Small intestine (tissue), 7 donors: Measurements from ENCODE around the gene CAPRIN2. TPM values are rescaled to one million over a fixed set of nuclear protein-coding genes. Genes with fewer than 3 reads are reported as not detected.

Experiments
- DNase-seq, 2 donors: peaks; one replicate each; pipeline versions ENCODE4 v3.0.0 to v3.0.0-alpha.2; 2013
- FAIRE-seq: peaks from 2 replicates; lab custom pipeline; 2012; peaks lifted over from hg19 to GRCh38; lab: Jason Lieb, UNC
- H3K27ac ChIP-seq, 3 donors: one replicate each; pipeline ENCODE4 v1.5.1; 2013; ENCODE audit warnings: low read length in 2 of 3, mild to moderate bottlenecking in 2 of 3, control low read depth in 1 of 3, inconsistent platforms in 1 of 3, low read depth in 1 of 3, moderate library complexity in 1 of 3
- H3K27me3 ChIP-seq, 3 donors: one replicate each; pipeline ENCODE4 v1.6.1; 2013; ENCODE audit warnings: low read length in 3 of 3, inconsistent platforms in 1 of 3; ENCODE audit not compliant: control insufficient read depth in 3 of 3, insufficient read depth in 3 of 3
- H3K36me3 ChIP-seq, 3 donors: one replicate each; pipeline ENCODE4 v1.6.1; 2013; ENCODE audit warnings: low read length in 3 of 3, inconsistent platforms in 1 of 3, low read depth in 1 of 3, mild to moderate bottlenecking in 1 of 3, moderate library complexity in 1 of 3; ENCODE audit not compliant: control insufficient read depth in 3 of 3, insufficient read depth in 2 of 3
- H3K4me1 ChIP-seq, 3 donors: one replicate each; pipeline ENCODE4 v1.6.1; 2013; ENCODE audit warnings: low read length in 2 of 3, inconsistent platforms in 1 of 3, low read depth in 1 of 3, mild to moderate bottlenecking in 1 of 3, moderate library complexity in 1 of 3; ENCODE audit not compliant: control insufficient read depth in 3 of 3, insufficient read depth in 2 of 3
- H3K4me3 ChIP-seq, 3 donors: one replicate each; pipeline ENCODE4 v1.5.1; 2013; ENCODE audit warnings: low read length in 3 of 3, control low read depth in 1 of 3, inconsistent platforms in 1 of 3, low read depth in 1 of 3, mild to moderate bottlenecking in 1 of 3, moderate library complexity in 1 of 3
- H3K9me3 ChIP-seq, 2 donors: one replicate each; pipeline ENCODE4 v1.6.1; 2013; ENCODE audit warnings: low read depth in 1 of 2, low read length in 1 of 2; ENCODE audit not compliant: control insufficient read depth in 2 of 2, insufficient read depth in 1 of 2
- WGBS, 3 donors: extraction: QIAGEN DNeasy Blood & Tissue Kit; methylation state at CpG; one replicate each; pipeline ENCODE4 v1.1.7; 2013; 5-methylcytosine and 5-hydroxymethylcytosine counted together
- polyA plus RNA-seq, 4 donors: library from polyadenylated mRNA; stranded (reverse) in 3 of 4; unstranded in 1 of 4; fragments of 200-250 nt in 3 of 4; fragments of 120-200 nt in 1 of 4; gene quantifications; one replicate each; pipeline versions ENCODE4 v1.2.1 to v1.2.3, GENCODE V29; 2013
- donor health status: healthy with polysubstance abuse.
- donor health status: control.
- donor health status: control.
- donor health status: Bipolar disorder and iron deficiency.
- donor health status: healthy.

The CAPRIN2 gene
- polyA plus RNA-seq, 4 donors = 6.0 to 18.8 (median 8.8) TPM

GRCh38 chr12:30706476-30706875, 48.3 kb downstream of the CAPRIN2 start:
- no peaks in the 10 kb centered on the region for H3K4me1 ChIP-seq
- H3K36me3 ChIP-seq = peaks cover 0 to 3% (median 2%) of the 10 kb centered on the region in 3 donors
- FAIRE-seq (no peak), DNase-seq (peak in 1 of 2 donors; percentile 26)
- H3K27ac ChIP-seq = no peak overlapping the region
- no peaks in the 10 kb centered on the region for H3K27me3 ChIP-seq
- no peak overlapping the region for H3K4me3 ChIP-seq
- H3K9me3 ChIP-seq = no peaks in the 10 kb centered on the region
- WGBS, 3 donors = 43 to 75% (median 74%) methylated on average over 2 of the region's 2 CpGs

GRCh38 chr12:30701056-30701455, 53.7 kb downstream of the CAPRIN2 start:
- no peak overlapping the region for H3K4me3 ChIP-seq
- DNase-seq = no peak
- FAIRE-seq = no peak

DNA sequence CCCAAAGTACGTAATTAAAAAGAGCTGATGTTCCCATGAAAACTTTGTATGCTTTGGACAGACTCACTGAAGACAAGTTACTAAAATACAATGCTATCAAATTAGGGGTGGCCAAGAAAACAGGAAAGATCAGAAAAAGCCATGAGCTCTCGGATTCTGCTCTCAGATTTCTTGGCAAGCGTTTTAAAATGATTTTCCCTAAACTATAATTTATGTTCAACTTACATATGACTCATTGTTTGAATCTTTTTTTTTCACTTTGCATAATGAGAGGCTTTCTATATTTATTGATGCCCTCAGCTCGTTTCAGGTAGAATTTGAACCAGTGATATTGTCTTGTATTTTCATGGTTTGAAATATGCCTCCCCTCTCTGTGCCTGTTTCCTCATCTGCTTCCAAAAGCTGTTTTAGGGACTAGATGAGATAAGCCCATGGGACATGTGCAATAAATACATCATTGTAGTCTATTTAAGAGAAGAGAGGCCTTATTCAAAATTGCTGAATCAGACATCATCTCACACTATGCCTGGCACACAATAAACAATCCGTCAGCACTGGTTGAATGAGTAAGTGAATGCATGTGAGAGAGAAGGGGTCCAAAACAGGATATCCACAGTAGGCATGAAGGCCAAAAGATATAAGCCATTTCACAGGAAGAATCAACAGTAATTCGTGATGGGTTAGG, 54.4 kb downstream of the CAPRIN2 start:
- no peak overlapping the region for H3K4me3 ChIP-seq
- H3K4me1 ChIP-seq = no peaks in the 10 kb centered on the region
- no peak overlapping the region for H3K27ac ChIP-seq
- FAIRE-seq (no peak), DNase-seq (no peak)
- H3K27me3 ChIP-seq = no peaks in the 10 kb centered on the region
- H3K36me3 ChIP-seq = no peaks in the 10 kb centered on the region
- no peaks in the 10 kb centered on the region for H3K9me3 ChIP-seq
- 76 to 80% (median 79%) methylated on average over 6 of the region's 6 CpGs for WGBS, 3 donors

More at GRCh38 chr12:30701056-30701455, 53.7 kb downstream of the CAPRIN2 start:
- Histone ChIP-seq H3K27ac (no peak overlapping the region), H3K36me3 (no peaks in the 10 kb centered on the region), H3K9me3 (no peaks in the 10 kb centered on the region), H3K27me3 (no peaks in the 10 kb centered on the region), H3K4me1 (no peaks in the 10 kb centered on the region)

DNA sequence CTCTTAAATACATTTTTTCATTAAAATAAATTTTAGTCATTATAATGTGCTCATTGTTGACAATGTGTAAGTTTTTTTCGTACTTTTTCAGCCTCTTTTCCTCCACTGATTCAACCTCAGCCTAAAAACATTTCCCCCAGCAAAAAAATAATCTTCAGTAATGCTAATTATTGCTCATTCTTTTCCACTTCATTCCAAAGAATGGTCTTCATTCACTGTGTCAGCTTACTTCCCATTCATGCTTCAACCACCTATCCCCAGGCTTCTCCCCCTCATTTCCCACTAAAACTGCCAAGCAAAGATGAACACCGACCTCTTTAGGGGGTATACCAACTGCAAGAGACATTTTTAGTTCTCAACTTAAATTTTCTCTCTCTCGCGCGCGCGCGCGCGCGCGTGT, 56.4 kb downstream of the CAPRIN2 start:
- Histone ChIP-seq H3K4me1 (peaks cover 3 to 6% (median 3%) of the 10 kb centered on the region in 3 donors), H3K9me3 (no peaks in the 10 kb centered on the region), H3K4me3 (no peak overlapping the region), H3K27me3 (no peaks in the 10 kb centered on the region), H3K27ac (no peak overlapping the region), H3K36me3 (no peaks in the 10 kb centered on the region)
- DNase-seq (no peak), FAIRE-seq (no peak)
- WGBS, 3 donors = 91 to 92% (median 92%) methylated on average over 12 of the region's 12 CpGs

DNA sequence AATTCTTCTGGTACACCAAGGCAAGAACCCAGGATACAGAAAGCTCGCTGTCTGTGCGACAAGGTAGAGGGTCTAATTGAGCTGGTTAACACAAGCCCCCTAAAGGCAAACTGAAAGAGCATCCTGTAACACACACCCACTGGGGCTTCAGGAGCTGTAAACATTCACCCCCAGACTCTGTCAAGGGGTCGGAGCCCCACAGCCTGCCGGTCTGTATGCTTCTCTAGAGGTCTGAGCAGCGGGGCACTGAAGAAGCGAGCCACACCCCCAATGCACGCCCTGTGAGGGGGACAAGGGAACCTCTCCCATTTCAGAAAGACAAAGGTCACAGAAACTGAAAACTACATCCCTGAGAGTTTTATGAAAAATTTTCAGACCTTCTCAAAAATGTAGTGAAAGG, 57.8 kb downstream of the CAPRIN2 start:
- Histone ChIP-seq H3K36me3 (no peaks in the 10 kb centered on the region), H3K4me3 (no peak overlapping the region), H3K9me3 (no peaks in the 10 kb centered on the region), H3K4me1 (peaks cover 3 to 7% (median 3%) of the 10 kb centered on the region in 3 donors), H3K27me3 (no peaks in the 10 kb centered on the region), H3K27ac (no peak overlapping the region)
- no peak for FAIRE-seq
- no peak for DNase-seq
- WGBS, 3 donors = 92 to 96% (median 94%) methylated on average over 7 of the region's 7 CpGs

DNA sequence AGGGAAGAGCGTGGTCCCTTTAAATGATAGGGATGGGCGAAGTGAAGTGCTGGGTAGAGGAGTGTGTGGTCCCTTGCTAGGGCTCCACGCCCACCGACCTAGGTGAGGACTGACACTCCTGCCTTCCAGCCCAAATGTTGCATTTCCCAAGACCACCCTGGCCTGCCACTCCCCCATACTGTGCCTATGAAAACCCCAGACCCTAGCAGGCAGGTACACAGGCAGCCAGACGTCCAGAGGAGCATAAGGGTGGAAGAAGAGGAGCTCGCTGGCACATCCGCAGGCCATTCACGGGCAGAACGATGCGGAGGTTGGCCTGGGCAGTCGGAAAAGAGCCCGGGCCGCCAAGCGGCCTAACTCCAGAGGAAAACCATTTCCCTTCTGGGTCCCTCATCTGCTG, 58.3 kb downstream of the CAPRIN2 start:
- 94 to 99% (median 94%) methylated on average over 14 of the region's 14 CpGs for WGBS, 3 donors

DNA sequence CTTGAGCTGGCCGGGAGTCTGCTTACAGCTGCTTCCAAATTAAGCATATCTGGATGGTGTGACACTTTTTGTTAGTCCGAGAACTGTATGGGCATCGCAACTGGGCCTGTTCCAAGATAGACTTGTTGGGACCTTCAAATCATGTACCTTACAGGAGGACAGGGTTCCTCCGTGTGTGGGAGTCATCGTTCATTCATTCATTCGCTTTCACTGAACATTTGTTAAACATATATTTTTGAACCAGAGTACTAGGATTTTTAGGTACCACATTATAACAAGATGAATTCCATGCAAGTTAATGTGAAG, 58.7 kb downstream of the CAPRIN2 start:
- no peak for FAIRE-seq
- Histone ChIP-seq H3K4me3 (peak overlapping the region; percentile 77 to 92 (median 85)), H3K36me3 (no peaks in the 10 kb centered on the region), H3K9me3 (no peaks in the 10 kb centered on the region), H3K27ac (peak overlapping the region in 2 of 3 donors; percentile 81 to 85), H3K27me3 (no peaks in the 10 kb centered on the region), H3K4me1 (peaks cover 3 to 7% (median 3%) of the 10 kb centered on the region in 3 donors)
- no peak for DNase-seq
- WGBS, 3 donors = 5 to 10% (median 10%) methylated on average over 6 of the region's 6 CpGs

More for the DNA sequence above, 58.3 kb downstream of the CAPRIN2 start:
- H3K27ac ChIP-seq = no peak overlapping the region
- peaks cover 3 to 7% (median 3%) of the 10 kb centered on the region in 3 donors for H3K4me1 ChIP-seq
- peak overlapping the region in 1 of 3 donors; percentile 77 for H3K4me3 ChIP-seq
- H3K36me3 ChIP-seq = no peaks in the 10 kb centered on the region
- no peak for DNase-seq
- no peak for FAIRE-seq
- no peaks in the 10 kb centered on the region for H3K27me3 ChIP-seq
- H3K9me3 ChIP-seq = no peaks in the 10 kb centered on the region

DNA sequence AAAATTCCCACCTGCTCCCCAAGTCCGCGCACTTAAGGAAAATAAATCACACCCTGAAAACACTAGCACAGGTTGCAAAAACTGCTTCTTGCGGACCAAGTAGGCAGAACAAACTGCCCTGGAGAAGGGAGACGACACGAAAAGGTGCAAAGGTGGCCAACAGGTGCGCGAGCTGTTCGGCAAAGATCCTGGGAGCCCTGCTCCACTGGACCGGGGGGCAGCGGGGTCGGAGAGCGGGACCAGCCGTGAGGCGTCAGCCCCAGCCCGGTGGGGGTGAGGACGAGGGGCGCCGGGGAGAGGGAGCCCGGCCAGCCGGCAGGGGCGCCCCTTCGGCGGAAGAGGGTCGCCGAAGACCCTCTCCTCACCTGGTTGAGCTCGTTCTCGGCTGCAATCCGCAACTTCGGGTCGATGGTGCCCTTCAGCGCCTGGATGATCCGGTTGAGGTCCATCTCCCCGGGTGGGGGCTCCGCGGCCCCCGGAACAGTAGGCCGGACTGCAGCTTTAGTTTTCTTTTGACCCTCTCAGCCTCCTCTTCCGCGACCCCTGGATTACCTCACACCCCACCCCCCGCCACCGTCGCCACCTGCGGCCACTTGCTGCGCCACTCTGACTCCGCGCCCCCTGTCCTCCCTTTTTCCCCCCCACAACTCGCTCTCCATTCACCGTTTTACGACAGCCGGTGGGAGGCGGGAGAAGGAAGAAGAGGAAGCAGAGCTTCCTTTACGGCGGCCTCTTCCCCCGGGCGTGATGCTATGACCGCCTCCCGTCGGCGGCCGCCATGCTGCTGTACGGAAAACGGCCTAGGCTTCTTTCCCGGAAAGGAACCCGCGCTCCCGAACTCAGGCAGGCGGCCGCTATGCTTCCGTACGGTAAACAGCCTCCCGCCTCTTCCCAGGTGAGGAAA, 59.3 kb downstream of the CAPRIN2 start, which contains the start of gene IPO8:
IPO8 (minus strand) TSS at position 671 of the 904 bp plus-strand sequence; CDS start at position 449, 222 bp downstream.
- Histone ChIP-seq H3K9me3 (no peaks in the 10 kb centered on the region), H3K27ac (peak within 1 kb of the TSS; percentile 57 to 85 (median 81)), H3K4me3 (peak within 1 kb of the TSS; percentile 77 to 92 (median 85)), H3K36me3 (no peaks in the 10 kb centered on the region), H3K27me3 (no peaks in the 10 kb centered on the region), H3K4me1 (peaks cover 3 to 7% (median 3%) of the 10 kb centered on the region in 3 donors)
- 0 to 1% (median 0%) methylated on average over 56 to 71 of the region's 71 CpGs for WGBS, 3 donors
- DNase-seq (peak; percentile 93 to 97), FAIRE-seq (no peak)
